ENCODE measurements around the gene MOSPD3.

Gene MOSPD3

DNA sequence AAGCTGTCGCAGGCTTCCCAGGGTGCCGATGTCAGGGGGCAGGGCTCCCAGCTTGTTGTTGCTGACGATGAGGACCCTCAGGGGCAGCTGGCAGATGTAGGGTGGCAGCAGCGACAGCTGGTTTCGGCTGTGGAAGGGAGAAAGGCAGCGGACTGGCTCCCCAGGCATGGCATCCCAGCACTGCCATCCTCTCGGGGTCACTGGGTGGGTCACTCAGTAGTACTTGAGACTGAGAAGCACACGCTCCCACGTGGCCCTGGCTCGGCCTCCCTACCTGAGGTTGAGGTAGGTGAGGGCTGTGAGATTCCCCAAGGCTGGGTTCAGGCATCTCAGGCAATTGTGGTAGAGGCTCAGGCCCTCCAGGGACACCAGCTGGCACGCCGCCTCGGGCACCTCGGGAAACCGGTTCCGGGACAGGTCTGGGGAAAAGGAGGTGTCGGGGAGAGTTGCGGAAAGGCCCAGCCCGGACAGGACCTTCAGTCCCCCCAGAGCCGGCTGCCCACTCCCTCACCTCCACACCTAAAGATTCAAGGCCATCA is 30.2 kb upstream of the MOSPD3 start:
- TF ChIP-seq GATA3 (IDR thresholded peaks at IDR 0.05; ENCODE audit: low read depth, low read length) (no peak), GATA2 (IDR thresholded peaks at IDR 0.05; ENCODE audit: low read depth, low read length) (no peak)

DNA sequence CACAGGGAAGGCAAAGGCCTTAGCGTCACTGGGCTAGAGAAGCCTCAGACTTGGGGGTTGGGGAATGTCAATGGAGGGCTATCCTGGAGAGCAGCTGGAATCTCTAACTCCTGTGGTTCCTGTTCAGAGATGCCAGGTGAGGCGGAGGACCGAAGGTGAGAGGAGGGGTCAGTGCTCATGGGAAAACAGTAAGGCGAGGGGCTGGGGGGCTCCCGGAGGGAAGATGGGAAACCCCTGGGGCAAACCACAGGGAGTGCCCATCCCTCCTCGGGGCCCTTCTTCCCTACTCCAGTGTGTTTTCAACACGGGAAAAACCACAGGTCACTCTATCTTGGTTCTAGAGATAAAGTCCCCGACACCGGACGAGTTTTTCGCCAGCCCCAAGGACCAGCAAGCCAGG is 29.7 kb upstream of the MOSPD3 start:
- TF ChIP-seq GATA2 (IDR thresholded peaks at IDR 0.05; ENCODE audit: low read depth, low read length) (no peak), GATA3 (IDR thresholded peaks at IDR 0.05; ENCODE audit: low read depth, low read length) (no peak)

DNA sequence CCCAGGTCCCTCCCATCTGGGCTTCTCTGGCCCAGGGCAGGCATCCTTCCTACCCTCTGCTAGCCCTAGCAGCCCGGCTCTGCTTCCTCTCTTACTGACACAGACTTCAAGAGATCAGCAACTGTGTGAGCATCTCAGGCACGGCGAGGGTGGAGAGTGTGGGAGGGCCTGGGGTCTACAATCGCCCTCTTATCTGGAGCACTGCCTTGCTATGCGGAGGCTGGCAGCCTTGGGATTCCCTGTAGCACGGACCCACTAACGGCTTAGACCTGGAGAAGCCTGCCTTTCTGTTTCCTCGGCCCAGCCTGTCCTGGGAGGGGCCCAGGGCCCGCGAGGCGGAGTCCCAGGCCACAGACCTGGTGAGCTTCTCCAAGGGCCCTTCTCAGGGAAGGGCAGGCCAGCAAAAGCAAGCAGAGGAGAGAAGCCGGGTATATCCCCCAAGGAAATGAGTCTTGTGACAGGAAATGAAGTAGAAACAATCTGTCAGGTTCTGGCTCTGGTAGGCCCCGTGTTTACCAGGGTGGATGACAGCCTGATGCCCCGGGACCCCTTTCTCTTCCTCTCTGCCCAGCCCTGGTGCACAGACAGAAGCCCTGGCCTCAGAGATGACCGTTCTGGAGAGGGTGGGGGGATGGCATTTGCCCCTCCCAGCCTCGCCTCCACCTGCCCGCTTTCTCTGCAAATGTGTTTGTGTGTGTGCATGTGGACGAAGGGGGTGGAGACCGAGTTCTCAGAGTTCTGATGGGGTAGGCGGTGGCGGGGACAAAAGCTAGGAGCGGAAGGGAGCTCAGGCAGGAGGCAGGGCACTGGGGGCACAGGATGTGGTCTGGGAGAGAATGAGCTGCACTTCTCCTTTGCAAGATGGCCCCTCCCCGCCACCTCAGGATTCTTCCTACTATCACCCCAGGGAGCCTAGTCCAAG is 28.9 kb upstream of the MOSPD3 start:
- TF ChIP-seq GATA3 (IDR thresholded peaks at IDR 0.05; ENCODE audit: low read depth, low read length): no peak
- TF ChIP-seq GATA2 (IDR thresholded peaks at IDR 0.05; ENCODE audit: low read depth, low read length): no peak

DNA sequence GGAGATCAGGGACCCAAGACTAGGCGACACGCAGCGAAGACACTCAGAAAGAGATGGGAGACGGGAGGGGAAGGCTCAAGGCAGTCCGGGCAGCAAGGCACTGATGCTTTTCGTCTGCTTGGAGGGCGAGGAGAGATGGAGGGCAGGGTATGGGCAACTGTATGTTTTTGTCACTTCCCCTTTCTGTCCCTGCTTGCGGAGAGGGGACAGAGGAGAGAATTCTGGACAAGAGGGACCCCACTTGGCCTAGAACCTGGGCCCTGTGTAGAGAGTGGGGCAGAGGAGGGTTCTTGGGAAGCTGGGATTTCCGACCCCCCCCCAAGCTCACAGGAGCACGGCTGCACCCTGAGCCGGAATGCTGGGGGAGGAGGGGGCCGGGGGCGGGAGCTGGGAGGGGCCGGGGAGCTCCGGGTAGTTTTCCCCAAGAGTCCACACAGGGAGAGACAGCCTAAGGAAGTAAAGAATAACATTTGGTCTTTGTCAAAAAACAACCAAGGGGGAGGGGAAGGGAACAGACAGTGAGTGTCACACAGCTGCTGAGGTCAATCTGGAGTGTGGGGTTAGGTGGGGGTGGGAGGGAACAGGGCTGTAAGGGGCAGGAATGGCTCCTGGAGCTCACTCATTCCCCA is 28.2 kb upstream of the MOSPD3 start:
- TF ChIP-seq GATA3 (IDR thresholded peaks at IDR 0.05; ENCODE audit: low read depth, low read length) (no peak), GATA2 (IDR thresholded peaks at IDR 0.05; ENCODE audit: low read depth, low read length) (no peak)

DNA sequence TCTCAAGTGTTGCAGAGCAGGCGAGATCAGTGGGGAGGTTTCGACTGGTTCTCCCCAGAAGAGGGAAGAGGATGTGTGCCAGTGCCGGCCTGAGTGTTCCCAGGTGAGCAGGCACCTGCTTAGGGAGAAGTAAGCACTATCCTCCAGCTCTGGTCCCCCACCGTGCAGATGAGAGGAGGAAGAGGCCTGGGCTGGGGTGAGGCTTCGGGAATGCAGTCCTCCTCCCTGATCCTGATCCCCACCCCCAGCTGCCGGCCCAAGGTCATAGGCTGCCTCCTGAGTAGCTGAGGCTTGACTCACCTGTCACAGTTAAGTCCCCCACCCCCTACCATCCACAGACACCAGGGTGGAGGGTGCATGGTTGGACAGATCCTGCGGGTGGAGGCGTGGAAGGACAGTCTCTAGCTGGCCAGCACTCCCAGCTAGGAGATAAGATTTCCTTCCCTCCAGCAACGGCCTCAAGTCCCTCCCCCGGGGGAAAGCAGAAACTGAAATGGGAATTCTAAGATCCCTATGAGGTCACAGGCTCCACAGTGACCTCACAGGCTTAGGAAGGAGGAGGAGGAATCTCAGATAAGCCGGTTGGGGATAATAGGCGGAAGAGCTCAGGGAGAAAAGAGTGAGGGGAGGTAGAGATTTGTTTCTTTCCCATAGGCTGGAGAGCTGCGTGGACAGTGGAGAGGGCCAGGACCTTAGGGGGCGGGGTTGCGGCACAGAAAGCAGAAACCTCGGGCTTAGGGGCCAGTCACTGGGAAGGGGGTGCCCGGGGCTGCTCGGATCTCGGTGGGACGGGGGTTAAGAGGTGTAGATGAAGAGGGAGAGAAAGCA is 27.4 kb upstream of the MOSPD3 start:
- TF ChIP-seq GATA2 (IDR thresholded peaks at IDR 0.05; ENCODE audit: low read depth, low read length) (no peak), GATA3 (IDR thresholded peaks at IDR 0.05; ENCODE audit: low read depth, low read length) (no peak)

DNA sequence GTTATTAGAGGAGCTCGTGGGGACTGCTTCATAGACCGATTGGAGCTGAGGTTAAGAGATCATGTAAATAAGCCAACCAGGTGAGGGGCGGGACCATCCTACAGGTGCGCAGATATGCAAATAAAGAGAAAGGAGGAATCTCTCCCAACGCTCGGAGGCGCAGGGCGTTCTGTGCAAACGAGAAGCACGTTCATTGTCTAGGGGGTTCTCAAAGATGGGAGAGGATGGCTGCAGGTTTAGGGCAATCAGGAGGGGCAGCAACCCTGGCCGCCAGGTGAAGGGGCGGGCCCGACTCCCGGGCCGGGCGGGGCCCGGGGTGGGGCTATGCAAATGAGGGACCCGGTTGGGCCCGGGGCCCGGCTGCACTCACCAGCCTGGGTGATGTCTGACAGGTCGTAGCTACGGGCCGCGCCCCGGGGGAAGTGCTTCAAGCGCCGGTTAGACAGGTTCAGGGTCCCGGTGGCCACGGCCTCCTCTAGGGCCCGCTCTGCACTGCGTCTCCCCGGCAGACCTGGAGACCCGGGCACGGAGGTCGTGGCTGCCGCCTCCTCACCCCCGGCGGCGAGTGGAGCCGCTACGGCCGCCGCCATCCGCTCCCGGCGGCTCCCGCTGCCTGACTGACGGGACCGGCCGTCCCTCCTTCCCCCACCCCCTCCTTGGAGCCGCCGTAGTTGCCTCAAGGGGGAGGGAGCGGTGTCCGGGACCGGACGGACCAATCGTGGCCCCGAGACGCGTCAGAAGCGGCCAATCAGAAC is 26.7 kb upstream of the MOSPD3 start, which contains the start of gene LRCH4:
TSS of gene LRCH4 (minus strand) at position 619 of the 755 bp plus-strand sequence. CDS start at position 590, 29 bp downstream.
- TF ChIP-seq GATA2 (IDR thresholded peaks at IDR 0.05; ENCODE audit: low read depth, low read length) (no peak), GATA3 (IDR thresholded peaks at IDR 0.05; ENCODE audit: low read depth, low read length) (no peak)

DNA sequence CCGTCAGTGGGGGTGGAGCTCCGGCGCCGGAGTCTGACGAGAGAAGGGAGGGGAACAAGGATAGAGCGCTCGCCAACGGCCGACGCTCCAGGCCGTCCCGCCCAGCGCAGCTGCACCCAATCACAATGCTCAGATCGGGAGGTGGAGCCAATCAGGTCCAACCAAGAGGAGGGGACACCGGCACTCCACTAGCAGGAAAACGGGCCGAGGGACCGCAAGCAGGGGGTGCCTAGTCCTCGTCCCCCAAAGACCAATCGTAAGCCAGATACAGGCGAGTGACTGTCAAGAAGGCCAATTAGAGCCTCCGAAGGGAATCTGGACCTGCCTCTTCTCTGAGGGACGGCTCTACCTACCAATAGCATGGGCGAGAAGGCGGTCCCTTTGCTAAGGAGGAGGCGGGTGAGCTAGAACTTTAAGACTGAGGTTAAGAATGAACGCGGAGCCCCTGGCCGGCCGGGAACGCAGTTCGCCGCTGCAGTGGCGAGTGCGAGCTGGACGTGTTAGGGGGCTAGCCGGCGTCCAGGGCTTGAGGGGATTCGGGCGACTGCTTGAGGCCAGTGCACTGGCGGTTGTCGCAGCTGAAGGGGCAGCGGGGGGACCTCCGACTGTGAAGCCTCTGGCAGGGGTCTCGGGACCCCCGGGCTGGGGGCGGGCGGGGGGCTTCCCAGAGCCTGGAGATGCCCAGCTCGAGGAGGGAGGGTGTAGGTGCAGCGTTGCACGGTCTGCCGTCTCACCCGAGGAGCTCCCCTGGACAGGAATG is 25.9 kb upstream of the MOSPD3 start, which contains the start of gene FBXO24:
TSS of gene FBXO24 (plus strand) at position 63 of the 760 bp plus-strand sequence. CDS start at position 361, 298 bp downstream.
- no peak for TF ChIP-seq GATA3 (IDR thresholded peaks at IDR 0.05; ENCODE audit: low read depth, low read length)
- no peak for TF ChIP-seq GATA2 (IDR thresholded peaks at IDR 0.05; ENCODE audit: low read depth, low read length)

DNA sequence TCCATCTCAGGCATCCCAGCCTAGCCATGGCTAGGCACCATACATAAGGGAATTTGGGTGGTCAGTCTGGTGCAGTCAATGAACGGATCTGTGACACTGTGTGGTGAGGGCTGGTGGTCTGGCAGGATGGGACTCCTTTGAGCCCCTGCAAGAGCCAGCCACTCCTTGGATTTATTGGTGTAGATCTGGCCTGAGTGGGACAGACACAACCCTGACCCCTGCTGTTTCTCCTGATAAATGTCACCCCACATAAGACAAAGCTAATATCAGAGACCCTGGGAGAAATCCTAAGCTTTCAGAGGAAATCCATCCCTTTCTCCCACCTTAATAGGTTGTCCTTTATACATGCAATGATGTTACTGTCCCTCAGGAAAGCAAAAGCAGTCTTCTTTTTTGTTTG is 23.9 kb upstream of the MOSPD3 start:
- TF ChIP-seq GATA2 (IDR thresholded peaks at IDR 0.05; ENCODE audit: low read depth, low read length) (no peak), GATA3 (IDR thresholded peaks at IDR 0.05; ENCODE audit: low read depth, low read length) (no peak)

DNA sequence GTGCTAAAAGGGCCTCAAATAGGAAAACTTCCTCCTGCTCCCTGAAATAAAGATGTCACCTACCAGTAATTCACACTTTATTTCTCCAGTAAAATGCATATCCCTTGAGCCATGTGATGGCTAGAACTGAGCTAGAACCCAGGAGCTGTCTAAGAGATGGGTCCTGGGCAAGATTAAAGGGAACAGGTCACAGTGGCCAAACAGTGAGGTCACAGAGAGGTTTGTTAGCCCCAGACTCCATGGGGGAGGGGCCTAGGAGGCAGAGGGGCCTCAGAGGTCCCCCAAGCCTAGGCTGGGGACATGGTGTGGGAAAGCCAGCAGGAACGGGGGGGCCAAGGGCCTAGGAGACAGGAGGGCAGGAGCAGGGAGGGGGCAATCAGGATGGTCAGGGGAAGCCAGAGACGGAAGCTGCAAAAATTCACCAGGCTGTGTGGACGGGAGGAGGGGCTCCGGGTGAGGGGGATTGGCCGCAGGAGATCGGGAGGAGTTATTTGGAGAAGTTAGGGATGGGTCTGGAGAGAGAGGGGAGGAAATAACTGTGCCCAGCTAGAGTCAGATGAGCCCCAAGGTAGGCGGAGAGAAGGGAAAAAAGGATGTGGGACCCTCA is 22.9 kb upstream of the MOSPD3 start:
- TF ChIP-seq GATA2 (IDR thresholded peaks at IDR 0.05; ENCODE audit: low read depth, low read length): no peak
- no peak for TF ChIP-seq GATA3 (IDR thresholded peaks at IDR 0.05; ENCODE audit: low read depth, low read length)

DNA sequence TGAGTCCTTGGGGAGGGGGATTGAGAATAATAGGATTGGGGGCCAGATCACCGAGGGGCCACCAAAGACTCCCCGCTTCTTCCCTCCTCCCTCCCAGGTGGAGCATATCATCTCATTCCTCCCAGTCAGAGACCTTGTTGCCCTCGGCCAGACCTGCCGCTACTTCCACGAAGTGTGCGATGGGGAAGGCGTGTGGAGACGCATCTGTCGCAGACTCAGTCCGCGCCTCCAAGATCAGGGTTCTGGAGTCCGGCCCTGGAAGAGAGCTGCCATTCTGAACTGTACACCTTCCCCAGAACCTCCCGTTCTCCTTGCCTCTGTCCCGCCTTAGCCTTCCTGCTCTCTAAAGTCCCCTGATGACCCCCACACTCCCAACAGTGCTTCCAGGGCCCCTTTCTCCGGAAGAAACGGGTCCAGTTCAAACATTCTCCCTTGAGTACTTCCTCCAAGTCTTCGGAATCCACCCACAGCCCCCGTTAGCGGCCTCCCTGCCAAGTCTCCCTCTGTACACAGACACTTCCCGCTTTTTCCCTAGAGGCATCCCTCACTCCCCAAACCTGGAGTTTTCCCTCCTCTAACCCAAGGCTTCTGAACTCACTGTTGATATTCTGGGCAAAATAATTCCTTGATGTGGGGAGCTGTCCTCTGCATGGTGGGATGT is 22.1 kb upstream of the MOSPD3 start:
- TF ChIP-seq GATA3 (IDR thresholded peaks at IDR 0.05; ENCODE audit: low read depth, low read length) (no peak), GATA2 (IDR thresholded peaks at IDR 0.05; ENCODE audit: low read depth, low read length) (no peak)

DNA sequence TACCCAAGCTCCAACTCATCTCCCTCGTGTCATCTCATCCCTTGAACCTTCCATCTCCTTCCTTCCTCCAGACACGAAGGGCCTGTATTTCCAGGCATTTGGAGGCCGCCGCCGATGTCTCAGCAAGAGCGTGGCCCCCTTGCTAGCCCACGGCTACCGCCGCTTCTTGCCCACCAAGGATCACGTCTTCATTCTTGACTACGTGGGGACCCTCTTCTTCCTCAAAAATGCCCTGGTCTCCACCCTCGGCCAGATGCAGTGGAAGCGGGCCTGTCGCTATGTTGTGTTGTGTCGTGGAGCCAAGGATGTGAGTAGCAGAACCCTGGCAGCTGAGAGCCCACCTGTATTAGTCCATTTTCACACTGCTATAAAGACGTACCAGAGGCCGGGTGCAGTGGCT is 20.7 kb upstream of the MOSPD3 start:
- no peak for TF ChIP-seq GATA3 (IDR thresholded peaks at IDR 0.05; ENCODE audit: low read depth, low read length)
- no peak for TF ChIP-seq GATA2 (IDR thresholded peaks at IDR 0.05; ENCODE audit: low read depth, low read length)

Measured in SH-SY5Y (cell line).